ENCODE results near the gene TBX15.

The TBX15 gene

GRCh38 chr1:118878661-118879060 lies 109.5 kb downstream of the TBX15 start:
- no peak for DNase-seq (ENCODE audit: extremely low read depth, low read depth)
- TF ChIP-seq, protein P1, sequence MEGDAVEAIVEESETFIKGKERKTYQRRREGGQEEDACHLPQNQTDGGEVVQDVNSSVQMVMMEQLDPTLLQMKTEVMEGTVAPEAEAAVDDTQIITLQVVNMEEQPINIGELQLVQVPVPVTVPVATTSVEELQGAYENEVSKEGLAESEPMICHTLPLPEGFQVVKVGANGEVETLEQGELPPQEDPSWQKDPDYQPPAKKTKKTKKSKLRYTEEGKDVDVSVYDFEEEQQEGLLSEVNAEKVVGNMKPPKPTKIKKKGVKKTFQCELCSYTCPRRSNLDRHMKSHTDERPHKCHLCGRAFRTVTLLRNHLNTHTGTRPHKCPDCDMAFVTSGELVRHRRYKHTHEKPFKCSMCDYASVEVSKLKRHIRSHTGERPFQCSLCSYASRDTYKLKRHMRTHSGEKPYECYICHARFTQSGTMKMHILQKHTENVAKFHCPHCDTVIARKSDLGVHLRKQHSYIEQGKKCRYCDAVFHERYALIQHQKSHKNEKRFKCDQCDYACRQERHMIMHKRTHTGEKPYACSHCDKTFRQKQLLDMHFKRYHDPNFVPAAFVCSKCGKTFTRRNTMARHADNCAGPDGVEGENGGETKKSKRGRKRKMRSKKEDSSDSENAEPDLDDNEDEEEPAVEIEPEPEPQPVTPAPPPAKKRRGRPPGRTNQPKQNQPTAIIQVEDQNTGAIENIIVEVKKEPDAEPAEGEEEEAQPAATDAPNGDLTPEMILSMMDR (IDR thresholded peaks at IDR 0.05; ENCODE audit: low read depth, low read length, missing control alignments), result no peak
- H3K4me3 ChIP-seq (replicated peaks; ENCODE audit: low read depth, low read length), result no peak overlapping the region

DNA sequence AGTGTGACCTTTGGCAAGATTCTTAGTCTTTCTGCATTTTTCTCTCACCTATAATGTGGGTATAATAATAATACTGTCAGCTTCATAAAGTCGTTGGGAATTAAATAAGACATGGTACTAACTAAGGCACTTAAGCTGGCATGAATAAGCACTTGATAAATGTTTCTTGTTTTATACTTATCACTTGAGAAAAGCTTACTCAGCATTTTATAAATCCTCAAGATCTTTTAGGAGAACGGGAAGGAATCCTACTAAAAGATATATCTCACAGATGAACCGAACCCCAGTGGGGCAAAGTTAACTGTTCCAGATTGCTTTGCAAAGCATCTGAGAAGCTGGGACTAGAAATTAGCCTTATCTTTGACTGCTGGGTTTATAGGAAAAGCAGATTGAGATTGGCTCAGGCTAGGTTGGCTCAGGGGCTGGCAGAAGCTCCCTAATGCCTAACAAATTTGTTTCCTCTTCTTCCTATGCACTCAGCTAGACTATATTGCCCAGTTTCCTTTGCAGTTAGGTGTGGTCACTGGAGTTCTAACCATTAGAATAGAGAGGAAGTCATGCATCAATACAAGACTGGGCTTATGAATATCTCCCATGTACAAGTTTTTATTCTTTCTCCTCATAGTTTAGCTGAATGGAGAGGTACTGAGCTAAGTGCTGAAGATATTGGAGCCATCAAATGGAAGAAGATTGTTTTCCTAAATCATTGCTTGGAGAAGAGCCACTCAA lies 110.3 kb downstream of the TBX15 start:
- no peak for DNase-seq (ENCODE audit: extremely low read depth, low read depth)
- TF ChIP-seq, protein P1 (IDR thresholded peaks at IDR 0.05; ENCODE audit: low read depth, low read length, missing control alignments), result no peak
- no peak overlapping the region for H3K4me3 ChIP-seq (replicated peaks; ENCODE audit: low read depth, low read length)

DNA sequence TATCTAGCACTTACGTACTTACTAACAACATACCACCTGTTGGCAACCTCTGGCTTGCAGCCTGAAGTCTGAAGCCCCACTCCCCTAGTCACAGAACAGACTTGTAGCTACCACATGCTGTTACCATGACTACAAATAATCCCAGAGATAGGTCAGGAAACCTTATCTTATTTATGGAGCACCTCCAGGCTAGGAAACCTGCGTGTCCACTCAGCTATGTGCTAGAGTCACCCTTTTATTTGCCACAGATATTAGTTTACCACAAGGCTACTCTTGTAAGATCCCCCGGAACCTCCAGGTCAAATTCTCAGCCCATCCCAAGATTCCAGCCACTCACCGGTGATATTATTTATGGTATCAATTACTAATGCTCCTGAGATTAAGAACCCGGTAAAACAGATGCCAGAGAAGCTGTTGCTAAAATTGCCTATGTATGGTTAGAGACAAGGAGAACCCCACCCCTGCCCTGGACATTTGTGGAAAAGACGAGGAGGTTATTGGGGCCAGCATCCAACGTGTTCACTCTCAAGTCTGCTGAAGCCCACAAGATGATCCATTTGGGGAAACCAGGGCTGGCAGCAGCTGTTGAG lies 116.5 kb downstream of the TBX15 start:
- no peak overlapping the region for H3K4me3 ChIP-seq (replicated peaks; ENCODE audit: low read depth, low read length)
- DNase-seq (ENCODE audit: extremely low read depth, low read depth), result no peak
- TF ChIP-seq, protein P1 (IDR thresholded peaks at IDR 0.05; ENCODE audit: low read depth, low read length, missing control alignments), result no peak

DNA sequence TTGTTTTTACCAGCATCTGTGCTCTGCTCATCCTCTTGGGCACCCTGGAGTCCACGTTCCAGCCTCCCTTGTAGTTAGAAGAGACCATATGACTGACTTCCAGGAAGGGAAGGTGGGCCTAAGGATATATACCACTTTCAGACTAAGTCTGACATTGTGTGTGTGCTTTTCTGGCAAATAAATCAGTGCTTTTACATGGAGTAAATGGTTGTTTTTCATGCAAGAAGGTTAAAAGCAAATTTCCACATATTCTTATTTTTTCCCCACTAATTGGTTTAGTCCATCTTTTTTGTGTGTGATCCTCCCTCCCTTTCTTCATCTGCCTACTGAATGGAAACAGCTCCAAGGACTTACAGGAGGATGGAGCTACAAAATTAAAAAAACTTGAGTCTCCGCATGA lies 119.8 kb downstream of the TBX15 start:
- TF ChIP-seq, protein P1 (IDR thresholded peaks at IDR 0.05; ENCODE audit: low read depth, low read length, missing control alignments), result no peak
- no peak overlapping the region for H3K4me3 ChIP-seq (replicated peaks; ENCODE audit: low read depth, low read length)
- DNase-seq (ENCODE audit: extremely low read depth, low read depth), result no peak

GRCh38 chr1:118866330-118866729 lies 121.8 kb downstream of the TBX15 start:
- no peak overlapping the region for H3K4me3 ChIP-seq (replicated peaks; ENCODE audit: low read depth, low read length)
- no peak for DNase-seq (ENCODE audit: extremely low read depth, low read depth)
- TF ChIP-seq, protein P1 (IDR thresholded peaks at IDR 0.05; ENCODE audit: low read depth, low read length, missing control alignments), result no peak

DNA sequence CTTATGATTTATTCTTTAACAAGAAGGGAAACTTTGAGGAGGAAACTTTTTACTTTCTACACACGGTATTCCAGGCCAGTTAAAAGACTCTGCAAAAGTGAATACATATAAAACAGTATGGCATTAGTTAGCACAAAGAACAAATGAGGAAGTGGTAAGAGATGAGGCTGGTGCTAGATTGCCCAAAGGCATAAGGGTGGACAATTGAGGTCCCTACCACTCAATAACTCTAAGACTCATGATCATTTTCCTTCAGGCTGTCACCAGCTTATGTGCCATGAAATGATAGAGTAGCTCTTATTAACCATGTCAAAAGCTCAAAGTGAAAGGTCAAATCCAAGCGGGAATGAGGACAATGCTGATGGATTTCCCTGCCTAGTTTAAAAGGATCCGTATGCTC lies 124.5 kb downstream of the TBX15 start:
- H3K4me3 ChIP-seq (replicated peaks; ENCODE audit: low read depth, low read length), result no peak overlapping the region
- TF ChIP-seq, protein P1 (IDR thresholded peaks at IDR 0.05; ENCODE audit: low read depth, low read length, missing control alignments), result no peak
- DNase-seq (ENCODE audit: extremely low read depth, low read depth), result no peak

Measured in HFF-Myc (cell line).